DOHH2 (cell line): Measurements from ENCODE around the gene SCN1B.

Source experiments
- EZH2phosphoT487 ChIP-seq: fragments of 200-600 bp; sonication (generic); IDR thresholded peaks from 2 replicates; pipeline ENCODE4 v1.6.1; 2017; ENCODE audit warnings: borderline replicate concordance, mild to moderate bottlenecking, antibody characterized with exemption, low read length, moderate library complexity, mixed read lengths
- TF ChIP-seq, protein P1 (sequence below): fragments of 200-600 bp; sonication (generic); IDR thresholded peaks from one replicate; pipeline ENCODE4 v1.5.1; 2014; ENCODE audit warnings: antibody characterized with exemption, mild to moderate bottlenecking, low read depth, low read length; ENCODE audit not compliant: poor library complexity, severe bottlenecking

DNA sequence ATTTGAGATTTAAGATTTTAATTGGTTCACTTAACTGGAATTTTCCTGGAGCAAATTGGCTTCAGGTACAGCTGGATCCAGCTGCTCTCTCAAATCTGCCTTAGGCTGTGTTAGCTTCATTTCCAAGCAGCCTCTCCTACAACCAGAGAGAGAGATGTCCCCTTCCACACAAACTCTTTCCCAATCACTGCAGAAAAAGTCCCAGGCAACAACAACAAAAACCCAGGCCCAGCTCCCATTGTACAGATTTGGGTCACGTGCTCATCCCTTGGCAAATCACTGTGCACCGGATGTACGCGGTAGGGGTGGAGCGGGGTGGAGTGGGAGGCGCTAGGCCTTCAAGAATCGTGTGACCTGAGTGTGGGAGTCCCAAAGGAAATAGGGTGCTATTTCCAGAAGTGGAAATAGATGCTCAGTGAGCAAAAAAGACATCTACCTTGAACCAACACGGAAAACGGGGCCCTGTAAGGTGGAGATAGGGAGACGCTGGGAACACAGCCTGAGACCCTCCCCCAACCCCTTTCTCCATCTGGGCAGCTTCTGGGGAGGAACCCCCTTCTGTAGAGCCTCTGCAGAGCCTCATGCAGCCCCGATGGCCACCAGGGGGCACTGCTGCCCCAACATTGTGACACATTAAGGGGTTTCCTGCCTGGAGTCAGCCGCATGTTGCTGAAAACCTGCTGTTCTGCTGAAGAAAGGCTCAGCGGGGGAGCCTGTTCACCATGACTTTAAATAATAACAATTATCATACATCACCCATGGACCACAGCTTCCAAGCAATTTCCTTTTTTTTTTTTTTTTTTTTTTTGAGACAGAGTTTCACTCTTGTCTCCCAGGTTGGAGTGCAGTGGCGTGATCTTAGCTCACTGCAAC lies 36.7 kb downstream of the SCN1B start:
- TF ChIP-seq, protein P1, sequence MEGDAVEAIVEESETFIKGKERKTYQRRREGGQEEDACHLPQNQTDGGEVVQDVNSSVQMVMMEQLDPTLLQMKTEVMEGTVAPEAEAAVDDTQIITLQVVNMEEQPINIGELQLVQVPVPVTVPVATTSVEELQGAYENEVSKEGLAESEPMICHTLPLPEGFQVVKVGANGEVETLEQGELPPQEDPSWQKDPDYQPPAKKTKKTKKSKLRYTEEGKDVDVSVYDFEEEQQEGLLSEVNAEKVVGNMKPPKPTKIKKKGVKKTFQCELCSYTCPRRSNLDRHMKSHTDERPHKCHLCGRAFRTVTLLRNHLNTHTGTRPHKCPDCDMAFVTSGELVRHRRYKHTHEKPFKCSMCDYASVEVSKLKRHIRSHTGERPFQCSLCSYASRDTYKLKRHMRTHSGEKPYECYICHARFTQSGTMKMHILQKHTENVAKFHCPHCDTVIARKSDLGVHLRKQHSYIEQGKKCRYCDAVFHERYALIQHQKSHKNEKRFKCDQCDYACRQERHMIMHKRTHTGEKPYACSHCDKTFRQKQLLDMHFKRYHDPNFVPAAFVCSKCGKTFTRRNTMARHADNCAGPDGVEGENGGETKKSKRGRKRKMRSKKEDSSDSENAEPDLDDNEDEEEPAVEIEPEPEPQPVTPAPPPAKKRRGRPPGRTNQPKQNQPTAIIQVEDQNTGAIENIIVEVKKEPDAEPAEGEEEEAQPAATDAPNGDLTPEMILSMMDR, result peak; percentile 99
- no peak for TF ChIP-seq EZH2phosphoT487
